BE2C (cell line): ENCODE measurements around the gene EFCAB6.

ENCODE experiments used
- DNase-seq: peaks from one replicate; pipeline ENCODE4 v3.0.0-alpha.2; 2020
- H3K27me3 ChIP-seq: fragments of 250-450 bp; sonication (Bioruptor Pico); 2 replicates; pipeline ENCODE4 v1.5.1; 2020; ENCODE audit warnings: mild to moderate bottlenecking
- H3K36me3 ChIP-seq: fragments of 250-450 bp; sonication (Bioruptor Pico); 2 replicates; pipeline ENCODE4 v1.5.1; 2020; ENCODE audit warnings: mild to moderate bottlenecking
- H3K4me1 ChIP-seq: fragments of 250-450 bp; sonication (Bioruptor Pico); 2 replicates; pipeline ENCODE4 v1.5.1; 2020
- H3K4me3 ChIP-seq: 2 replicates; pipeline ENCODE4 v1.5.1; 2011; ENCODE audit warnings: low read depth, low read length
- H3K9me3 ChIP-seq: fragments of 250-450 bp; sonication (Bioruptor Pico); 2 replicates; pipeline ENCODE4 v1.5.1; 2020
- TF ChIP-seq, protein P1 (sequence below): IDR thresholded peaks from 2 replicates; pipeline ENCODE4 v1.5.1; 2012; ENCODE audit warnings: mild to moderate bottlenecking, low read depth, low read length

The EFCAB6 gene

DNA sequence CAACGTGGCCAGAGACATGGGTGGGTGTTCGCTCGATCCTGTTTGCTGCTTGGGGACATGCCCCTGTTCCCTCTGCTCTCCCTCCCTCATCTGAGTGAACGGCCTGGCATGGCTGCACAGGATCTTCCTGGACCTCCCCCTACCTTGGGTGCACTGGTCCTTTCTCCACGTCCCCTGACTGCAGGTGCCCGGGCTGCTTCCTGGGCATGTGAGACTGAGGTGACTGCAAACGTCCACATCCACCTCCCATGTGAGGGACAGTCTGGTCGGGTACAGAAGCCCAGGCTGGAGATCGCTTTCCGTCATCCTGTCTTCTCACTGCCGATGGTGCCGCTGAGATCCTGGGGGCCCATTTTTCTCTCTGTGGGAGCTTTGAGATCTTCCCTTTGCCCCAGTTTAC lies 38.4 kb upstream of the EFCAB6 start:
- DNase-seq: no peak
- peaks cover 4% of the 10 kb centered on the region for H3K4me1 ChIP-seq
- H3K9me3 ChIP-seq: no peaks in the 10 kb centered on the region
- TF ChIP-seq, protein P1, sequence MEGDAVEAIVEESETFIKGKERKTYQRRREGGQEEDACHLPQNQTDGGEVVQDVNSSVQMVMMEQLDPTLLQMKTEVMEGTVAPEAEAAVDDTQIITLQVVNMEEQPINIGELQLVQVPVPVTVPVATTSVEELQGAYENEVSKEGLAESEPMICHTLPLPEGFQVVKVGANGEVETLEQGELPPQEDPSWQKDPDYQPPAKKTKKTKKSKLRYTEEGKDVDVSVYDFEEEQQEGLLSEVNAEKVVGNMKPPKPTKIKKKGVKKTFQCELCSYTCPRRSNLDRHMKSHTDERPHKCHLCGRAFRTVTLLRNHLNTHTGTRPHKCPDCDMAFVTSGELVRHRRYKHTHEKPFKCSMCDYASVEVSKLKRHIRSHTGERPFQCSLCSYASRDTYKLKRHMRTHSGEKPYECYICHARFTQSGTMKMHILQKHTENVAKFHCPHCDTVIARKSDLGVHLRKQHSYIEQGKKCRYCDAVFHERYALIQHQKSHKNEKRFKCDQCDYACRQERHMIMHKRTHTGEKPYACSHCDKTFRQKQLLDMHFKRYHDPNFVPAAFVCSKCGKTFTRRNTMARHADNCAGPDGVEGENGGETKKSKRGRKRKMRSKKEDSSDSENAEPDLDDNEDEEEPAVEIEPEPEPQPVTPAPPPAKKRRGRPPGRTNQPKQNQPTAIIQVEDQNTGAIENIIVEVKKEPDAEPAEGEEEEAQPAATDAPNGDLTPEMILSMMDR: no peak
- H3K4me3 ChIP-seq: no peak overlapping the region
- H3K36me3 ChIP-seq: no peaks in the 10 kb centered on the region
- no peaks in the 10 kb centered on the region for H3K27me3 ChIP-seq

DNA sequence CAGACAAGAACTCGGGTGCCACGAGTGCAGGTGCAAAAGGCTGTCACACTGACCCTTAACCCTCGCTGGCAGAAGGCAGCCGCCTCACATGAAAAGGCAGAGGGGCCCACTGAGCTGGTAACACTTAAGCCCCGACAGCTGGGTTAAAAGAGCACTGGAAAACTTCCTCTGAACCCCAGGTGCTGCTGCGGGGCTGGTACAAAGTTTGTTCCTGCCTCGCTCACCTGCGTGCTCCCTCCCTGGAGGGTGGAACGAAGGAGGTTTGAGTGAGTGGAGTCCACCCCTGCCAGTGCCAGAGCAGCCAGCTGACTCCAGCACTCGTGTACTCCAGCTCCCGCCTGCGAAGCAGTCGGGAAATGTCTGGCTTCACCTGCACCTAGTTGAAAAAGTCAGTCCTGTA lies 37.6 kb upstream of the EFCAB6 start:
- H3K9me3 ChIP-seq: no peaks in the 10 kb centered on the region
- TF ChIP-seq, protein P1: no peak
- H3K4me1 ChIP-seq: peaks cover 4% of the 10 kb centered on the region
- H3K36me3 ChIP-seq: no peaks in the 10 kb centered on the region
- no peaks in the 10 kb centered on the region for H3K27me3 ChIP-seq
- no peak overlapping the region for H3K4me3 ChIP-seq
- DNase-seq: no peak

DNA sequence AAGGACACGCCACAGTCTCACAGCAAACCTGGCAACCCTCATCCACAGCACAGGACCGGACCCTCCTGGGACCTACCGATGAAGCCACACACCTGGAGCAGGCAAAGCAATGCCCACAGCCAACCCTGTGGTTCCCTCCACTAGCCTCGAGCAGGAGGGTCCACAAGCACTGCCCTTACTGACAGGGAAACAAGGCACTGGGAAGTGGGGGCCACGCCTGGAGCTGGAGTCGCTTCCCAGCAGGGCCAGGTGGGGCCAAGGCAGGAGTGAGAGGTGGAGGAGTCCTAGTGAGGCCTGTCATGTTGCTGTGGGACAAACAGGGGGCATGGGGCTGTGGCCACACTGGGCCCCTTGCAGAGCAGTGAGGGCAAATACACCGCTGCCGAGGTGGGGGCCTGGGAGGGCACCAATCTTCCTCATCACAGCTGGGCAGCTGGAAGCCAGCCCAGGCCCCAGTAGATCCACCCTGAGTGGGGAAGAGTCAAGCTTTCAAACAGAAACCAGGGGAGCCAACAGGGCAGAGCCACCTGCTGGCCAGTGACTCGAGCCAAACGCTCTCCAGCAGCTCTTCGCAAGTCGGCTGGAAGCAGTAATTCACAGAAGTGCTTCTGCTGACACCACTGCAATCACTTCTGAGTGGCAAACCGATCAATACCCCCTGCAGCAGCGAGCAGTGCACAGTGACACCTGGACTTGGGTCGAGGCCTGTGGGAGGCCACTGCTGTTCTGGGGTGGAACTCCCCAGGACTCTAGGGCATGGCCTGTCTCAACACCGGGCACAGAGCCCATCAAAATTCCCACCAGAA lies 36.5 kb upstream of the EFCAB6 start:
- Histone ChIP-seq H3K9me3 (no peaks in the 10 kb centered on the region), H3K27me3 (no peaks in the 10 kb centered on the region), H3K4me1 (peaks cover 12% of the 10 kb centered on the region), H3K36me3 (no peaks in the 10 kb centered on the region), H3K4me3 (no peak overlapping the region)
- TF ChIP-seq, protein P1: peak; percentile 79
- peak; percentile 64 for DNase-seq

DNA sequence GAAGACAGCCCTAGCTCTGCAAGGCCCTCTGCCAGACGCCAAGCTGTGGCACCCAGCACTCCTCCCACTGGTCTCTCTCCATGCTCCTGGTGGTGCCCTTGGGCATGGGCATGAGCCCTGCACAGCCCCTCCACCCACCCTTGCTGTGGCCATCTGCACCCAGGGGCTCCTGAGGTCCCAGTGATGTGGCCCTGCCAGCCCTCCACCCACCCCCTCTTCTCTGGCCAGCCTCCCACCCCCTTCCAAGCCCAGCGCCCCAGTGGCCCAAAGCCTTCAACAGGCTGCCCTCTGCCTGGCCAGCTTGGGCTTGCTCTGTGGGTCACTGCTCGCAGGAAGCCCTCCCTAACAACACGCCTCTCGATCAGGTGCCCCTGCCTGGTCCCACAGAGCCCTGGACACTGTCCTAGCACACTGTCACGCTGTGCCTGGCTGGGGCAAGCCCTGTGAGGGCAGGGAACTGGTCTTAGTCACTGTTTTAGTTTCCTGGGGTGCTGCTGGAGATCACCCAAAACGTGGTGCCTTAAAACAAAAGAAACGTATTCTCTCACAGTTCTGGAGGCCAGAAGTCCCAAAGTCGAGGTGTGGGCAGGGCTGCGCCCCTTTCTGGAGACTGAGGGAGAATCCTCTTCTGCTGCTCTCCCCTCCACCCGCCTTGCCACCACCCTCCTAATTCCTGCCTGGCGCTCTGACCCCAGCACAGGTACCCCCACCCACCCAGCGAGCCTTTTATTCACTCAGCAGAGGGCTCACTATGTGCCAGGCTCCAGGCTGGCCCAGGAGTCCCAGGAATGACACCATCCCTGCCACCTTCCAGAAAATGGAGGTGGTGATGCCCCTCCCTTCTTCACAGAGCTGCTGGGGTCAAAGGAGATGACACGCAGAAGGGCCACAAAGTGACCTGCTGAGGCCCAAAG lies 35.5 kb upstream of the EFCAB6 start:
- Histone ChIP-seq H3K36me3 (no peaks in the 10 kb centered on the region), H3K4me3 (no peak overlapping the region), H3K27me3 (no peaks in the 10 kb centered on the region), H3K9me3 (no peaks in the 10 kb centered on the region), H3K4me1 (peaks cover 13% of the 10 kb centered on the region)
- TF ChIP-seq, protein P1: no peak
- DNase-seq: peak; percentile 5

DNA sequence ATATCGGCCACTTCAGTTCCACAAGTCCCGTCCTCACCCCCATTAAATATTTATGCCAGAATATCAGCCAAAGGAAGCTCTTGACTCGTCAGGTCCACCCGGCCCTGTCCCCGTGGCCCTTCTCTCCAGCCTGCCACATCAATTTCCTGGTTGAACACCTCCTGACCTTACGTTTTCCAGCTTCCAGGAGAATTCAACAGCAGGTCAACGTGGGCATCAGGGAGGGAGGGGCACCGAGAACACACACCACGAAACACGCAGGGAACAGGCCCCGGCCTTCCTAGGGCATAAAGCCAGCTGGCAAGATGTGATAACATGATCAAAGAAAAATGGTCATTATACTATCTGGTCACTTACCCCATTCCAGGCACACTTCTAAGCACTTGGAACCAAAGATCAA lies 34.9 kb upstream of the EFCAB6 start:
- Histone ChIP-seq H3K27me3 (no peaks in the 10 kb centered on the region), H3K4me3 (no peak overlapping the region)
- TF ChIP-seq, protein P1: no peak

More for the DNA sequence above, 34.9 kb upstream of the EFCAB6 start:
- no peaks in the 10 kb centered on the region for H3K36me3 ChIP-seq
- no peaks in the 10 kb centered on the region for H3K9me3 ChIP-seq
- DNase-seq: no peak
- peaks cover 13% of the 10 kb centered on the region for H3K4me1 ChIP-seq
